NCI-H2081 (cell line): ENCODE measurements around the gene PRR27.
"Not testable (repeated sequence)": the region's sequence is repeated elsewhere in the genome, so short reads cannot be mapped to it uniquely, and the experiment has no call there.

ENCODE experiments used
- DNase-seq, 2 experiments: peaks; one replicate each; lab custom pipeline; 2025; lab: John Stamatoyannopoulos, UW

PRR27 gene

DNA sequence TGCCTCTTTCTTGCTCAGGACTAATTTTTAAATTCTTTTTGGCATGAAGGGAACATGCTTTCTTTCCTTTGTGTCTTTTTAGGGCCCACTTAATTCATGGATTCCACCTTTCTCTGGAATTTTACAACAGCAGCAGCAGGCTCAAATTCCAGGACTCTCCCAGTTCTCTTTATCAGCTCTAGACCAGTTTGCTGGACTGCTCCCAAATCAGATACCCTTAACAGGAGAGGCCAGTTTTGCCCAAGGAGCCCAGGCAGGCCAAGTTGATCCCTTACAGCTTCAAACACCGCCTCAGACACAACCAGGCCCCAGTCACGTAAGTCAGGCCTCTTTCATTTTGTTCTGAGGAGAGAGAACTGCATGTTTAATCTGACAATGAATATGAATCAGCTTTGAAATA is 43.8 kb downstream of the PRR27 start:
- DNase-seq, result no peak

GRCh38 chr4:70203601-70204000 is 49.6 kb downstream of the PRR27 start:
- DNase-seq, result no peak

GRCh38 chr4:70212752-70213151 is 58.7 kb downstream of the PRR27 start:
- not testable (repeated sequence) for DNase-seq
